Stimulated activated CD8-positive, alpha-beta memory T cell treated with anti-CD3 and anti-CD28 coated beads, Interleukin-7, amount 100 ng/mL, for 1 hour (primary cell): Measurements from ENCODE around the gene GBX2.

Experiments
- DNase-seq, 2 donors: peaks; one replicate each; pipeline ENCODE4 v3.0.0-alpha.2; 2020; ENCODE audit warnings: low read depth in 2 of 2

Gene GBX2

GRCh38 chr2:236168110-236169080 is at the start of gene GBX2:
TSS of gene GBX2 (minus strand) at chr2:236168386. CDS start at chr2:236167971, 415 bp downstream.
- no peak for DNase-seq

GRCh38 chr2:236217926-236218325 is 49.7 kb upstream of the GBX2 start:
- no peak for DNase-seq

GRCh38 chr2:236216711-236217110 is 48.5 kb upstream of the GBX2 start:
- DNase-seq, result no peak

- DNase-seq, result no peak
Observed at GRCh38 chr2:236215761-236216333, 47.7 kb upstream of the GBX2 start.

GRCh38 chr2:236215196-236215595 is 47.0 kb upstream of the GBX2 start:
- no peak for DNase-seq

- no peak for DNase-seq
Observed at GRCh38 chr2:236214376-236214995, 46.3 kb upstream of the GBX2 start.

GRCh38 chr2:236211296-236211695 is 43.1 kb upstream of the GBX2 start:
- no peak for DNase-seq

- DNase-seq, result no peak
Observed at GRCh38 chr2:236210536-236210935, 42.4 kb upstream of the GBX2 start.

- no peak for DNase-seq
Observed at GRCh38 chr2:236209996-236210395, 41.8 kb upstream of the GBX2 start.

GRCh38 chr2:236209535-236209934 is 41.3 kb upstream of the GBX2 start:
- no peak for DNase-seq

- no peak for DNase-seq
Observed at GRCh38 chr2:236208019-236208926, 40.1 kb upstream of the GBX2 start.

- no peak for DNase-seq
Observed at GRCh38 chr2:236207472-236207871, 39.3 kb upstream of the GBX2 start.

- no peak for DNase-seq
Observed at GRCh38 chr2:236205867-236206645, 37.9 kb upstream of the GBX2 start.

- no peak for DNase-seq
Observed at GRCh38 chr2:236204953-236205352, 36.8 kb upstream of the GBX2 start.

- DNase-seq, result no peak
Observed at GRCh38 chr2:236200378-236200777, 32.2 kb upstream of the GBX2 start.

GRCh38 chr2:236196366-236196765 is 28.2 kb upstream of the GBX2 start:
- DNase-seq, result no peak

GRCh38 chr2:236195726-236196125 is 27.5 kb upstream of the GBX2 start:
- no peak for DNase-seq

GRCh38 chr2:236194786-236195185 is 26.6 kb upstream of the GBX2 start:
- DNase-seq, result no peak

- DNase-seq, result no peak
Observed at GRCh38 chr2:236193026-236193425, 24.8 kb upstream of the GBX2 start.

GRCh38 chr2:236190674-236191073 is 22.5 kb upstream of the GBX2 start:
- no peak for DNase-seq

- no peak for DNase-seq
Observed at GRCh38 chr2:236184701-236185100, 16.5 kb upstream of the GBX2 start.
